DOHH2 (cell line): Measurements from ENCODE around the gene CCDC40.

Experiments used
- H3F3A ChIP-seq: fragments of 200-600 bp; sonication (generic), shearing (Covaris generic); 2 replicates; pipeline ENCODE4 v1.6.0; 2016; ENCODE audit warnings: antibody characterized with exemption, mild to moderate bottlenecking; ENCODE audit not compliant: control insufficient read depth, insufficient read depth
- H3K27ac ChIP-seq: fragments of 200-600 bp; sonication (generic); 2 replicates; pipeline ENCODE4 v1.5.1; 2014; ENCODE audit warnings: low read depth, mild to moderate bottlenecking, low read length, moderate library complexity
- H3K27me3 ChIP-seq: fragments of 200-600 bp; sonication (generic); 2 replicates; pipeline ENCODE4 v1.6.1; 2014; ENCODE audit warnings: mild to moderate bottlenecking, low read length, mixed read lengths; ENCODE audit not compliant: control insufficient read depth
- H3K36me3 ChIP-seq: fragments of 200-600 bp; sonication (generic); 2 replicates; pipeline ENCODE4 v1.6.1; 2014; ENCODE audit warnings: mild to moderate bottlenecking, low read length, moderate library complexity, mixed read lengths; ENCODE audit not compliant: control insufficient read depth
- H3K4me1 ChIP-seq: fragments of 200-600 bp; sonication (generic); 2 replicates; pipeline ENCODE4 v1.6.1; 2014; ENCODE audit warnings: mild to moderate bottlenecking, low read length, mixed read lengths; ENCODE audit not compliant: control insufficient read depth
- H3K4me2 ChIP-seq: fragments of 200-600 bp; sonication (generic); 2 replicates; pipeline ENCODE4 v1.6.0; 2014; ENCODE audit warnings: mild to moderate bottlenecking, low read length, moderate library complexity
- H3K4me3 ChIP-seq: fragments of 200-600 bp; sonication (generic); 2 replicates; pipeline ENCODE4 v1.5.1; 2014; ENCODE audit warnings: mild to moderate bottlenecking, low read length, mixed read lengths
- H3K79me2 ChIP-seq: fragments of 200-600 bp; sonication (generic); 2 replicates; pipeline ENCODE4 v1.6.1; 2014; ENCODE audit warnings: mild to moderate bottlenecking, low read length, mixed read lengths; ENCODE audit not compliant: control insufficient read depth
- H3K9me2 ChIP-seq: fragments of 200-600 bp; sonication (generic); replicated peaks from 2 replicates; pipeline ENCODE4 v1.6.1; 2014; ENCODE audit warnings: mild to moderate bottlenecking, low read length, mixed read lengths; ENCODE audit not compliant: control insufficient read depth
- H3K9me3 ChIP-seq: fragments of 200-600 bp; sonication (generic); 2 replicates; pipeline ENCODE4 v1.6.1; 2014; ENCODE audit warnings: antibody characterized with exemption, low read length, mixed read lengths; ENCODE audit not compliant: control insufficient read depth, insufficient read depth
- H4K20me1 ChIP-seq: fragments of 200-600 bp; sonication (generic); 2 replicates; pipeline ENCODE4 v1.6.0; 2014; ENCODE audit warnings: low read depth, mild to moderate bottlenecking, antibody characterized with exemption, low read length, moderate library complexity; ENCODE audit not compliant: control insufficient read depth, insufficient read depth
- EZH2phosphoT487 ChIP-seq: fragments of 200-600 bp; sonication (generic); IDR thresholded peaks from 2 replicates; pipeline ENCODE4 v1.6.1; 2017; ENCODE audit warnings: borderline replicate concordance, mild to moderate bottlenecking, antibody characterized with exemption, low read length, moderate library complexity, mixed read lengths
- TF ChIP-seq, protein P1 (sequence below): fragments of 200-600 bp; sonication (generic); IDR thresholded peaks from one replicate; pipeline ENCODE4 v1.5.1; 2014; ENCODE audit warnings: antibody characterized with exemption, mild to moderate bottlenecking, low read depth, low read length; ENCODE audit not compliant: poor library complexity, severe bottlenecking

CCDC40 gene

DNA sequence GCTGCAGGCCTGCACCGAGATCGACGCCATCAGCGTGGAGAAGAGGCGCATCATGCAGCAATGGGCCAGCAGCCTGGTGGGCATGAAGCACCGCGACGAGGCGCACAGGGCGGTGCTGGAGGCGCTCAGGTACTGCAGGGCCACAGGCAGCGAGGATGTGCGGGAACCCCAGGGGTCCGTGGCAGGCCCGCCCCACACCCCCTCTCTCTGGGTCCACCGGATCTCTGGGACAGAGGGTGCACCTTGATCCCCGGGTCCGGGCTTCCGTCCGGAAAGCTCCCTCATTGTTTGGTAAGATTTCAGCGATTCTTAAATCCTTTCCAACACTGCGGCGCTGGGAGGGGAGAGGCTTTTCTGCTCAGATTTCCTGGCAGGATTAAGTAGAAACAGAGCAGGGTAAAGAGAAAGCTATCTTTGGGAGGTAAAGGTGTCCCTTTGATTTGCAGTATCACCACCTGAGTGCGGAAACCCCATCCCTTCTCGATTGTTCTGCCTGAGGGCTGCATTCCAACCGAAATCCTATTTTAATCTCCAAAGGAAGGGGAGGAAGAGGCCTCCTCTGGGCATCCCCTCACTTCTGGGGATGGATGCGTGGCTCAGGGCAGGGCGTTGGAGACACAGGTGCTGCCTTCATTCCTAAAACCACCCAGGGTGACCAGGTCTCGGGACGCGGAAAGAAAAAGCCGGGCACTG is 29.2 kb downstream of the CCDC40 start:
- no peak overlapping the region for H3K27ac ChIP-seq
- no peaks in the 10 kb centered on the region for H3K4me1 ChIP-seq
- H3K9me3 ChIP-seq = no peaks in the 10 kb centered on the region
- H3K4me3 ChIP-seq = no peak overlapping the region
- TF ChIP-seq, protein P1, sequence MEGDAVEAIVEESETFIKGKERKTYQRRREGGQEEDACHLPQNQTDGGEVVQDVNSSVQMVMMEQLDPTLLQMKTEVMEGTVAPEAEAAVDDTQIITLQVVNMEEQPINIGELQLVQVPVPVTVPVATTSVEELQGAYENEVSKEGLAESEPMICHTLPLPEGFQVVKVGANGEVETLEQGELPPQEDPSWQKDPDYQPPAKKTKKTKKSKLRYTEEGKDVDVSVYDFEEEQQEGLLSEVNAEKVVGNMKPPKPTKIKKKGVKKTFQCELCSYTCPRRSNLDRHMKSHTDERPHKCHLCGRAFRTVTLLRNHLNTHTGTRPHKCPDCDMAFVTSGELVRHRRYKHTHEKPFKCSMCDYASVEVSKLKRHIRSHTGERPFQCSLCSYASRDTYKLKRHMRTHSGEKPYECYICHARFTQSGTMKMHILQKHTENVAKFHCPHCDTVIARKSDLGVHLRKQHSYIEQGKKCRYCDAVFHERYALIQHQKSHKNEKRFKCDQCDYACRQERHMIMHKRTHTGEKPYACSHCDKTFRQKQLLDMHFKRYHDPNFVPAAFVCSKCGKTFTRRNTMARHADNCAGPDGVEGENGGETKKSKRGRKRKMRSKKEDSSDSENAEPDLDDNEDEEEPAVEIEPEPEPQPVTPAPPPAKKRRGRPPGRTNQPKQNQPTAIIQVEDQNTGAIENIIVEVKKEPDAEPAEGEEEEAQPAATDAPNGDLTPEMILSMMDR = no peak
- no peak for TF ChIP-seq EZH2phosphoT487
- no peaks in the 10 kb centered on the region for H3K9me2 ChIP-seq
- H4K20me1 ChIP-seq = no peaks in the 10 kb centered on the region
- H3F3A ChIP-seq = no peaks in the 10 kb centered on the region
- H3K27me3 ChIP-seq = no peaks in the 10 kb centered on the region
- H3K4me2 ChIP-seq = no peak overlapping the region
- H3K79me2 ChIP-seq = no peaks in the 10 kb centered on the region
- no peaks in the 10 kb centered on the region for H3K36me3 ChIP-seq

DNA sequence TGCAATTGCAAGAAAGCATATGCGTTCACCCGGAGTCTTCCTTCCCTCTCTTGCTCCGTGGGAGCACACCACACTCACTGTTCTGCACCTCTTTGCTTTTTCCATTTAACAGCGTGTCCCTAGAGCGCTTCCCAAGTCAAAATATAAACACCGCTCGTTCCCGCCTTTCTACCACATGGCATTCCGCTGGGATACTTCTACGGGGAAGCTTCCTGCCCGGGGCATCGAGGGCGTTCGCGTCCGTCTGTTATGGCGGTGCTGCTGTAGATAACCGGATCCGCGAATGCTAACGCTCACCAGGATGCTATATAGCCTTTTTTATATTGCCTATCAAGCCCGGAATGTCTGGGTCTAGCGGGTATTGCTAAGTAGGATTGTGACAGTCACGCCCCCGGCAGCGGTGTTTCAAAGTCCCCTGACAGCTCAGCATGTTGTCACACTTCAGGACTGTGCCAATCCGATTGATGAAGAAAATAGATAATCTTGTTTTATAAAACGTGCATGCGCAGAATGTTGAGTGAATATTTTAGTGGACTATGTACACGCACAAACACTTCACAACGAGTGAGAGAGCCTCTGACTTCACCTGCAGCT is 31.0 kb downstream of the CCDC40 start:
- no peaks in the 10 kb centered on the region for H3F3A ChIP-seq
- no peaks in the 10 kb centered on the region for H3K79me2 ChIP-seq
- TF ChIP-seq, protein P1 = no peak
- no peak for TF ChIP-seq EZH2phosphoT487
- no peaks in the 10 kb centered on the region for H4K20me1 ChIP-seq
- no peak overlapping the region for H3K27ac ChIP-seq
- H3K4me3 ChIP-seq = no peak overlapping the region
- no peaks in the 10 kb centered on the region for H3K9me2 ChIP-seq
- no peaks in the 10 kb centered on the region for H3K9me3 ChIP-seq
- H3K36me3 ChIP-seq = no peaks in the 10 kb centered on the region
- H3K4me2 ChIP-seq = no peak overlapping the region
- H3K4me1 ChIP-seq = no peaks in the 10 kb centered on the region
- no peaks in the 10 kb centered on the region for H3K27me3 ChIP-seq

DNA sequence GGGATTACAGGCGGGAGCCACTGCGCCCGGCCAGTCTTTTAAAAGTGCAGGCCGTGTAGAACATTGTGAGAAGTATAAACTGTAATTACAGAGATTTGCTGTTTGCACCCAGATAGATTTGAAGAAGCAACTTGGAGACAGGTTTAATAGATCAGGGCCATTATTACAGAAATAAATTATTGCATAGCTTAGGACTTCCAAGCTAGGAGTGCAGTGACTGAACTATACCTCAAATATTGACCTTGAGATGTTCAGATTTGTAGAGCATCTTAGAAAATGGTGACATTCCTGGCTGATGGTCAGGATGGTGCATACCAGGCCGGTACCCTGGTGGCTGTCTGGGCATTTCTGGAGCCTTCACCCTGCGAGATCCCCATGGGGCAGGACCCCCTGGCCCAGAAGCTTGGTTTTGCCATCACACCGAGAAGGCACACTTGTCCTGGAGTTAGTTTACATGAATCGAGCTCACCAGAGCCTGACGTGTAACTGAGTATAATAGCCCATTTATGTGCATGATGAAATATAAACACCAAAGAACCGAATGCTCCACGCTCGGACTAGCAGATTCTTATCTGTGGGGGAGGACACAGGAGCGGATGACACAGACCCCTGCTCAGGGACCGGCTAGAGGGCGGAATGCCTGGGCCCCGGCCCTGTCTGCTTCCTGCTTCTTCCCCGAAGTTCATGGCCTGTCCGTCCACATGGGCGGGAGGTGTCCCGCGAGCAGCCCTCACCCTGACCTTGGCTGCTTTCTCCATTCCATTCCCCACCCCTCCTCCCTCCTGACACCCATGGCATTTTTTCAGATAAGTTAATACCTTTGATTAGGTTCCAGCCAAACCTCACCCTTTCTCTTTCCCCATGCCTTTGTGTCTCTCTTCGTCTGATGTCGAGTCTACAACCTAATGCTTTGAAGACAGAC is 32.1 kb downstream of the CCDC40 start:
- Histone ChIP-seq H3K27me3 (no peaks in the 10 kb centered on the region), H3K9me3 (no peaks in the 10 kb centered on the region), H3K79me2 (no peaks in the 10 kb centered on the region), H3K36me3 (no peaks in the 10 kb centered on the region), H3F3A (no peaks in the 10 kb centered on the region), H3K4me3 (no peak overlapping the region), H4K20me1 (no peaks in the 10 kb centered on the region), H3K9me2 (no peaks in the 10 kb centered on the region), H3K4me2 (no peak overlapping the region), H3K27ac (no peak overlapping the region), H3K4me1 (no peaks in the 10 kb centered on the region)
- TF ChIP-seq, protein P1 = no peak
- TF ChIP-seq EZH2phosphoT487 = no peak
